ENCODE measurements around the gene DUSP18.

DNA sequence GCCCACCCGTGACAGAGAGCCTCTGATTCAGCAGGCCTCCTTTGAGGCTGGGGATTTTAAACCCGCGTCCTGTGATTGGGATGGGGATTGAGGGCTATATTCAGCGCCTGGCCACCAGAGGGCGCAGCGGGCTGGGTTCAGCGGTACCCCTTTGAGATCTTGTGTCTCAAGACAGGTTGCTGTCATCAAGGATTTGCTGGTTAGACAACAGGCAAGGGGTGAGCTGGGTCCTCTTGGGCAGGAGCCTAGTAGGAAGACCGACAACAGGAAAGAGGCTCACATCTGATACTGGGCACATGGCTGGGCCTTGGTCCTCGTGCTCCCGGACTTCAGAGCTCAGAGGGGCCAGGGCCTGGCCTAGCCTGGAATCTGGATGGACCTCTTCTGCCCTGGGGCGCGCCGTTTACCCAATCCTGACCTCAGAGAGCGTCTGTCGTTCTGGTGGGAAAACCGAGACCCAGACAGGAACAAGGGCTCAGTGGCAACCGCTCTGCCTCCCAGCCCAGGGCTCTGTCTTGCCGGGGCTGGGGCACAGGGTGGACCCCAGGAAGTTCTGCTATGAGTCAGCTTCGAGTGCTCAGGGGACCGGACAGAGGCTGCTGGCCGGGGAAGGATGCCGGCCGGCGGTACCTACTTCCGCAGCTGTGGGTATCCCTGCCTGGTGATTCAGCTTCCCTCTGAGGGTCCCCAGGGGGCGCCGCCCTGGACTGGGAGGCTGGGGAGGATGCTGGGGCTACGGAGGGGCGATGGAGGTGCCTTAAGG is 33.0 kb downstream of the DUSP18 start:
- TF ChIP-seq, protein P1, sequence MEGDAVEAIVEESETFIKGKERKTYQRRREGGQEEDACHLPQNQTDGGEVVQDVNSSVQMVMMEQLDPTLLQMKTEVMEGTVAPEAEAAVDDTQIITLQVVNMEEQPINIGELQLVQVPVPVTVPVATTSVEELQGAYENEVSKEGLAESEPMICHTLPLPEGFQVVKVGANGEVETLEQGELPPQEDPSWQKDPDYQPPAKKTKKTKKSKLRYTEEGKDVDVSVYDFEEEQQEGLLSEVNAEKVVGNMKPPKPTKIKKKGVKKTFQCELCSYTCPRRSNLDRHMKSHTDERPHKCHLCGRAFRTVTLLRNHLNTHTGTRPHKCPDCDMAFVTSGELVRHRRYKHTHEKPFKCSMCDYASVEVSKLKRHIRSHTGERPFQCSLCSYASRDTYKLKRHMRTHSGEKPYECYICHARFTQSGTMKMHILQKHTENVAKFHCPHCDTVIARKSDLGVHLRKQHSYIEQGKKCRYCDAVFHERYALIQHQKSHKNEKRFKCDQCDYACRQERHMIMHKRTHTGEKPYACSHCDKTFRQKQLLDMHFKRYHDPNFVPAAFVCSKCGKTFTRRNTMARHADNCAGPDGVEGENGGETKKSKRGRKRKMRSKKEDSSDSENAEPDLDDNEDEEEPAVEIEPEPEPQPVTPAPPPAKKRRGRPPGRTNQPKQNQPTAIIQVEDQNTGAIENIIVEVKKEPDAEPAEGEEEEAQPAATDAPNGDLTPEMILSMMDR (IDR thresholded peaks at IDR 0.05), result peak; percentile 93
- no peak for TF ChIP-seq RFX5 (IDR thresholded peaks at IDR 0.05; ENCODE audit: low read length)
- TF ChIP-seq, protein P2, sequence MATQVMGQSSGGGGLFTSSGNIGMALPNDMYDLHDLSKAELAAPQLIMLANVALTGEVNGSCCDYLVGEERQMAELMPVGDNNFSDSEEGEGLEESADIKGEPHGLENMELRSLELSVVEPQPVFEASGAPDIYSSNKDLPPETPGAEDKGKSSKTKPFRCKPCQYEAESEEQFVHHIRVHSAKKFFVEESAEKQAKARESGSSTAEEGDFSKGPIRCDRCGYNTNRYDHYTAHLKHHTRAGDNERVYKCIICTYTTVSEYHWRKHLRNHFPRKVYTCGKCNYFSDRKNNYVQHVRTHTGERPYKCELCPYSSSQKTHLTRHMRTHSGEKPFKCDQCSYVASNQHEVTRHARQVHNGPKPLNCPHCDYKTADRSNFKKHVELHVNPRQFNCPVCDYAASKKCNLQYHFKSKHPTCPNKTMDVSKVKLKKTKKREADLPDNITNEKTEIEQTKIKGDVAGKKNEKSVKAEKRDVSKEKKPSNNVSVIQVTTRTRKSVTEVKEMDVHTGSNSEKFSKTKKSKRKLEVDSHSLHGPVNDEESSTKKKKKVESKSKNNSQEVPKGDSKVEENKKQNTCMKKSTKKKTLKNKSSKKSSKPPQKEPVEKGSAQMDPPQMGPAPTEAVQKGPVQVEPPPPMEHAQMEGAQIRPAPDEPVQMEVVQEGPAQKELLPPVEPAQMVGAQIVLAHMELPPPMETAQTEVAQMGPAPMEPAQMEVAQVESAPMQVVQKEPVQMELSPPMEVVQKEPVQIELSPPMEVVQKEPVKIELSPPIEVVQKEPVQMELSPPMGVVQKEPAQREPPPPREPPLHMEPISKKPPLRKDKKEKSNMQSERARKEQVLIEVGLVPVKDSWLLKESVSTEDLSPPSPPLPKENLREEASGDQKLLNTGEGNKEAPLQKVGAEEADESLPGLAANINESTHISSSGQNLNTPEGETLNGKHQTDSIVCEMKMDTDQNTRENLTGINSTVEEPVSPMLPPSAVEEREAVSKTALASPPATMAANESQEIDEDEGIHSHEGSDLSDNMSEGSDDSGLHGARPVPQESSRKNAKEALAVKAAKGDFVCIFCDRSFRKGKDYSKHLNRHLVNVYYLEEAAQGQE (IDR thresholded peaks at IDR 0.05; ENCODE audit: low read depth, low read length), result no peak
- 0 out of 2 replicates have a peak, but pooled peaks have one; percentile 6 for TF ChIP-seq GABPA (IDR thresholded peaks at IDR 0.05; ENCODE audit: low read depth)
